Stomach (tissue), 9 donors: ENCODE results near the gene HSCB. TPM values are rescaled to one million over a fixed set of nuclear protein-coding genes. Genes with fewer than 3 reads are reported as not detected.
"Not testable (repeated sequence)": the region's sequence is repeated elsewhere in the genome, so short reads cannot be mapped to it uniquely, and the experiment has no call there.

Experiments used
- DNase-seq, 2 donors: peaks; one replicate each; pipeline versions ENCODE4 v3.0.0 to v3.0.0-alpha.2; 2013 to 2019
- H3K27ac ChIP-seq, 5 donors: fragments of 200-600 bp in 4 of 5; sonication (generic) in 4 of 5; one replicate each; pipeline ENCODE4 v1.5.1; 2013 to 2019; ENCODE audit warnings: mild to moderate bottlenecking in 1 of 5, moderate library complexity in 1 of 5
- H3K27me3 ChIP-seq, 3 donors: fragments of 200-600 bp; sonication (generic); one replicate each; pipeline ENCODE4 v1.5.1; 2017 to 2019; ENCODE audit warnings: mixed run types in 1 of 3
- H3K36me3 ChIP-seq, 4 donors: fragments of 200-600 bp; sonication (generic); 1 replicate in 3 of 4; 2 replicates in 1 of 4; pipeline ENCODE4 v1.5.1; 2016 to 2019
- H3K4me1 ChIP-seq, 4 donors: fragments of 200-600 bp; sonication (generic); one replicate each; pipeline ENCODE4 v1.5.1; 2016 to 2019
- H3K4me3 ChIP-seq, 4 donors: fragments of 200-600 bp; sonication (generic) in 3 of 4; one replicate each; pipeline ENCODE4 v1.5.1; 2016 to 2019; ENCODE audit warnings: mild to moderate bottlenecking in 1 of 4
- H3K9me3 ChIP-seq, 4 donors: fragments of 200-600 bp; sonication (generic); one replicate each; pipeline ENCODE4 v1.5.1; 2016 to 2019
- CTCF ChIP-seq, 7 experiments: fragments of 450-650 bp in 4 of 7; fragments of 200-600 bp in 3 of 7; sonication (generic) in 3 of 7; IDR thresholded peaks; one replicate each; pipeline ENCODE4 v1.5.1; 2016 to 2019; ENCODE audit warnings: antibody characterized with exemption in 7 of 7, control low read depth in 2 of 7, mild to moderate bottlenecking in 1 of 7
- EP300 ChIP-seq: sonication (generic); formaldehyde crosslinking; IDR thresholded peaks from one replicate; pipeline ENCODE4 v1.6.1; 2017; ENCODE audit warnings: antibody characterized with exemption
- POLR2A ChIP-seq, 4 donors: fragments of 450-650 bp; IDR thresholded peaks; one replicate each; pipeline ENCODE4 v1.6.1; 2016; ENCODE audit warnings: antibody characterized with exemption in 4 of 4, control low read depth in 2 of 4, mild to moderate bottlenecking in 1 of 4, moderate library complexity in 1 of 4
- POLR2AphosphoS5 ChIP-seq, 3 donors: sonication (generic); formaldehyde crosslinking; IDR thresholded peaks; one replicate each; pipeline ENCODE4 v1.6.1; 2016; ENCODE audit warnings: antibody characterized with exemption in 3 of 3
- WGBS, 5 donors: extraction: QIAGEN DNeasy Blood & Tissue Kit in 3 of 5; methylation state at CpG; one replicate each; pipeline versions ENCODE4 v1.1.5 to v1.1.7; 2013 to 2018; 5-methylcytosine and 5-hydroxymethylcytosine counted together
- intact Hi-C: fragments of 100-400 bp; cut with DNase I; formaldehyde crosslinking; loops from one replicate; pipeline ENCODE4 v1.15.1; 2023; ENCODE audit warnings: low total_unique reads
- polyA plus RNA-seq, 3 donors: library from polyadenylated mRNA; stranded (reverse); fragments of 200-250 nt; gene quantifications; one replicate each; pipeline ENCODE4 v1.2.3, GENCODE V29; 2013
- total RNA-seq, 5 donors: library from RNA; depleted of rRNA; stranded (reverse); fragments of >200 nt; gene quantifications; one replicate each; pipeline versions ENCODE4 v1.1.0 to v1.2.3, GENCODE V29; 2014 to 2016
- donor health status: healthy with polysubstance abuse.
- donor health status: Bipolar disorder and iron deficiency.
- donor health status: healthy.

The HSCB gene
- total and polyA plus RNA-seq, 8 donors = 4.0 to 39.7 (median 26.0) TPM; not detected in 1

GRCh38 chr22:28734393-28734792, 7.4 kb upstream of the HSCB start:
- no peaks in the 10 kb centered on the region for H3K27me3 ChIP-seq
- peaks cover 0 to 4% (median 3%) of the 10 kb centered on the region in 4 donors for H3K36me3 ChIP-seq
- H3K4me1 ChIP-seq = peaks cover 0 to 16% (median 5%) of the 10 kb centered on the region in 4 donors
- TF ChIP-seq POLR2AphosphoS5 (IDR thresholded peaks at IDR 0.05) (no peak), EP300 (no peak), CTCF (IDR thresholded peaks at IDR 0.05) (no peak), POLR2A (IDR thresholded peaks at IDR 0.05) (no peak)
- no peak for DNase-seq
- no peaks in the 10 kb centered on the region for H3K9me3 ChIP-seq
- WGBS, 5 donors = 87 to 95% (median 93%) methylated on average over 6 of the region's 6 CpGs
- intact Hi-C loops = no loop called here
- no peak overlapping the region for H3K4me3 ChIP-seq
- H3K27ac ChIP-seq = no peak overlapping the region

- Histone ChIP-seq H3K4me1 (peaks cover 0 to 28% (median 16%) of the 10 kb centered on the region in 4 donors), H3K4me3 (no peak overlapping the region), H3K36me3 (peaks cover 0 to 4% (median 3%) of the 10 kb centered on the region in 4 donors), H3K9me3 (no peaks in the 10 kb centered on the region), H3K27ac (no peak overlapping the region), H3K27me3 (no peaks in the 10 kb centered on the region)
- DNase-seq = no peak
- intact Hi-C loops = no loop called here
- 72 to 85% (median 78%) methylated on average over 7 of the region's 7 CpGs for WGBS, 5 donors
- no peak for TF ChIP-seq CTCF (IDR thresholded peaks at IDR 0.05)
- no peak for TF ChIP-seq POLR2AphosphoS5 (IDR thresholded peaks at IDR 0.05)
- no peak for TF ChIP-seq EP300
- TF ChIP-seq POLR2A (IDR thresholded peaks at IDR 0.05) = no peak
Observed at GRCh38 chr22:28736301-28737155, 5.3 kb upstream of the HSCB start.

- Histone ChIP-seq H3K27me3 (no peaks in the 10 kb centered on the region), H3K36me3 (peaks cover 0 to 4% (median 2%) of the 10 kb centered on the region in 4 donors), H3K27ac (no peak overlapping the region), H3K4me3 (no peak overlapping the region), H3K4me1 (peaks cover 1 to 30% (median 19%) of the 10 kb centered on the region in 4 donors), H3K9me3 (no peaks in the 10 kb centered on the region)
- no peak for TF ChIP-seq EP300
- no peak for TF ChIP-seq CTCF (IDR thresholded peaks at IDR 0.05)
- TF ChIP-seq POLR2A (IDR thresholded peaks at IDR 0.05) = no peak
- TF ChIP-seq POLR2AphosphoS5 (IDR thresholded peaks at IDR 0.05) = no peak
- intact Hi-C loops = no loop called here
- WGBS, 5 donors = 37 to 68% (median 46%) methylated on average over 2 to 3 of the region's 3 CpGs
- DNase-seq = no peak
Observed at GRCh38 chr22:28737701-28738100, 4.1 kb upstream of the HSCB start.

GRCh38 chr22:28738876-28739275, 3.0 kb upstream of the HSCB start:
- H3K27ac ChIP-seq, intact Hi-C loops, H3K27me3 ChIP-seq, H3K36me3 ChIP-seq, H3K9me3 ChIP-seq, H3K4me3 ChIP-seq, DNase-seq: not testable (repeated sequence)
- peaks cover 5 to 38% (median 27%) of the 10 kb centered on the region in 4 donors for H3K4me1 ChIP-seq
- WGBS, 5 donors = 88 to 94% (median 93%) methylated on average over 8 of the region's 8 CpGs
